ENCODE data around the gene CBFB. TPM values are rescaled to one million over a fixed set of nuclear protein-coding genes. Genes with fewer than 3 reads are reported as not detected.

Gene CBFB
- total and polyA plus RNA-seq, 2 donors, result 49.4 to 54.3 TPM

DNA sequence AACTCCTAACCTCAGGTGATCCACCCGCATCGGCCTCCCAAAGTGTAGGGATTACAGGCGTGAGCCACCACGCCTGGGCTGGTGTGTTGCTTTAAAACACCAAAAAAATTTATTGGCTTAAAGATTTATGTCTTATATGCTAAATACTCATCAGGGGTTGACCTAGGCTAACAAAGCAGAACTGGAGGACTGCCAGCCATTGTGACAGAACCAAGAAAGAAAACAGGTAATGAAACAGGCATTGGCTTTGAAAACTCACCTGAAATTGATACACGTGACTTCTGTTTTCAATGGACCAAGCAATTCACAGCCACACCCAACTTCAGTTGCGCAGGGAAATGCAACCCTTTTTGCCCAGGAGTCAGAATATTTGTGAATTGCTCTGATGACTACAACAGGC is 75.9 kb downstream of the CBFB start:
- 95% methylated on average over 6 of the region's 6 CpGs for WGBS
- Histone ChIP-seq H3K27ac (ENCODE audit: low read depth in 1 of 2, low read length in 1 of 2) (no peak overlapping the region), H3K4me1 (ENCODE audit: control insufficient read depth in 2 of 2, insufficient read depth in 2 of 2, low read length in 2 of 2) (peaks cover 0 to 6% of the 10 kb centered on the region in 2 donors), H3K27me3 (ENCODE audit: control insufficient read depth in 2 of 2, insufficient read depth in 1 of 2, low read length in 1 of 2) (no peaks in the 10 kb centered on the region), H3K9me3 (ENCODE audit: control insufficient read depth in 2 of 2, insufficient read depth in 1 of 2, low read length in 1 of 2) (no peaks in the 10 kb centered on the region), H3K36me3 (ENCODE audit: control insufficient read depth in 2 of 2, insufficient read depth in 2 of 2, low read length in 1 of 2) (peaks cover 4 to 7% of the 10 kb centered on the region in 2 donors), H3K4me3 (ENCODE audit: low read length in 2 of 2) (no peak overlapping the region)
- peak in 1 of 9 donors; percentile 10 for DNase-seq (ENCODE audit: low read depth in 6 of 9, low spot score in 9 of 9)

- WGBS, result 78% methylated on average over 2 of the region's 2 CpGs
- peaks cover 0 to 7% of the 10 kb centered on the region in 2 donors for H3K4me1 ChIP-seq (ENCODE audit: control insufficient read depth in 2 of 2, insufficient read depth in 2 of 2, low read length in 2 of 2)
- no peak overlapping the region for H3K27ac ChIP-seq (ENCODE audit: low read depth in 1 of 2, low read length in 1 of 2)
- H3K36me3 ChIP-seq (ENCODE audit: control insufficient read depth in 2 of 2, insufficient read depth in 2 of 2, low read length in 1 of 2), result peaks cover 4% of the 10 kb centered on the region in 2 donors
- no peak overlapping the region for H3K4me3 ChIP-seq (ENCODE audit: low read length in 2 of 2)
- no peaks in the 10 kb centered on the region for H3K27me3 ChIP-seq (ENCODE audit: control insufficient read depth in 2 of 2, insufficient read depth in 1 of 2, low read length in 1 of 2)
- DNase-seq (ENCODE audit: low read depth in 6 of 9, low spot score in 9 of 9), result no peak
- H3K9me3 ChIP-seq (ENCODE audit: control insufficient read depth in 2 of 2, insufficient read depth in 1 of 2, low read length in 1 of 2), result no peaks in the 10 kb centered on the region
These were observed 76.3 kb downstream of the CBFB start for GRCh38 chr16:67105246-67105645.

DNA sequence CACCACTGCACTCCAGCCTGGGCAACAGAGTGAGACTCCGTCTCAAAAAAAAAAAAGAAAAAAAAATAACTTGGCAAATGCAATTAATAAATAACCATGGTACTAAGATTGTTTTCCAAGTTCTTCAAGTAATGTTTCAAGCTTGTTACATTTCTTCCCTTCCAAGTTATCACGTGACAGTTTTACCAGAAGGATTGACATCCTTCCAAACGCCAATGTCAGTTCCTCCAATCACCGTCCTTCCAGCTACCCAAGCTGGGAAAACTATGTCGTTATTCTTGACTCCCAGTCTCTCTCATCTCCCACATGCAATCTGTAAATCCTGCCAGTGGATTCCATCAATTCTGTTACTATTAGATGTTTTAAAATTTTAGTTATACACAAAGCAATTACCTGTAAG is 76.9 kb downstream of the CBFB start:
- H3K27me3 ChIP-seq (ENCODE audit: control insufficient read depth in 2 of 2, insufficient read depth in 1 of 2, low read length in 1 of 2), result no peaks in the 10 kb centered on the region
- 90% methylated on average over 5 of the region's 5 CpGs for WGBS
- no peak for DNase-seq (ENCODE audit: low read depth in 6 of 9, low spot score in 9 of 9)
- H3K9me3 ChIP-seq (ENCODE audit: control insufficient read depth in 2 of 2, insufficient read depth in 1 of 2, low read length in 1 of 2), result no peaks in the 10 kb centered on the region
- no peak overlapping the region for H3K4me3 ChIP-seq (ENCODE audit: low read length in 2 of 2)
- H3K27ac ChIP-seq (ENCODE audit: low read depth in 1 of 2, low read length in 1 of 2), result no peak overlapping the region
- peaks cover 0 to 4% of the 10 kb centered on the region in 2 donors for H3K36me3 ChIP-seq (ENCODE audit: control insufficient read depth in 2 of 2, insufficient read depth in 2 of 2, low read length in 1 of 2)
- H3K4me1 ChIP-seq (ENCODE audit: control insufficient read depth in 2 of 2, insufficient read depth in 2 of 2, low read length in 2 of 2), result peaks cover 4 to 14% of the 10 kb centered on the region in 2 donors

- Histone ChIP-seq H3K27ac (ENCODE audit: low read depth in 1 of 2, low read length in 1 of 2) (no peak overlapping the region), H3K9me3 (ENCODE audit: control insufficient read depth in 2 of 2, insufficient read depth in 1 of 2, low read length in 1 of 2) (no peaks in the 10 kb centered on the region), H3K36me3 (ENCODE audit: control insufficient read depth in 2 of 2, insufficient read depth in 2 of 2, low read length in 1 of 2) (peaks cover 0 to 3% of the 10 kb centered on the region in 2 donors), H3K4me1 (ENCODE audit: control insufficient read depth in 2 of 2, insufficient read depth in 2 of 2, low read length in 2 of 2) (peaks cover 9 to 18% of the 10 kb centered on the region in 2 donors), H3K27me3 (ENCODE audit: control insufficient read depth in 2 of 2, insufficient read depth in 1 of 2, low read length in 1 of 2) (no peaks in the 10 kb centered on the region), H3K4me3 (ENCODE audit: low read length in 2 of 2) (no peak overlapping the region)
- WGBS, result 98% methylated on average over 6 of the region's 6 CpGs
- no peak for DNase-seq (ENCODE audit: low read depth in 6 of 9, low spot score in 9 of 9)
These were observed 79.5 kb downstream of the CBFB start for GRCh38 chr16:67108489-67108888.

DNA sequence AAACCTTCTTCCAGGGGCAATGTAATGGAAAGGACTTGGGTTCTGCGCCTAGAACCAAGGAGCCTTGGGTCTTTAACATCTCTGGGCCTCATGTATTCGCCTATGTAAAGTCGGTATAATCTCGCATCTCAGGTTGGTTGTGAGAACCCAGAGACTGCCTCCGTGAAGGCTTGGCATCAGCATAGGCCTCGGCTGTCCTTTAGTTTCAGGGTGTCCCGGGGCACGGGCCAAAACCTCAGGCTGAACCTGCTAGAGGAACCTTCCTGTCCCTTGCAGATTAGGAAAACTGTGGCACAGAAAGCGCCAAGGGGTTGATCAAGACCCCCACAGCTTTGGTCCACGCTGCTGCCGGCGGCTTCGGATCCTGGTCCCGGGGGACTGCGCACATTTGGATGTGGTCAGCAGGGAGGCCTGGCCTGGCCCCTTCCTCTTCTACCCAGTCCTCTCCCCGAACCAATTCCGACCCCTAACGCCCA is 80.0 kb downstream of the CBFB start:
- WGBS, result 92% methylated on average over 18 of the region's 18 CpGs
- no peak for DNase-seq (ENCODE audit: low read depth in 6 of 9, low spot score in 9 of 9)

DNA sequence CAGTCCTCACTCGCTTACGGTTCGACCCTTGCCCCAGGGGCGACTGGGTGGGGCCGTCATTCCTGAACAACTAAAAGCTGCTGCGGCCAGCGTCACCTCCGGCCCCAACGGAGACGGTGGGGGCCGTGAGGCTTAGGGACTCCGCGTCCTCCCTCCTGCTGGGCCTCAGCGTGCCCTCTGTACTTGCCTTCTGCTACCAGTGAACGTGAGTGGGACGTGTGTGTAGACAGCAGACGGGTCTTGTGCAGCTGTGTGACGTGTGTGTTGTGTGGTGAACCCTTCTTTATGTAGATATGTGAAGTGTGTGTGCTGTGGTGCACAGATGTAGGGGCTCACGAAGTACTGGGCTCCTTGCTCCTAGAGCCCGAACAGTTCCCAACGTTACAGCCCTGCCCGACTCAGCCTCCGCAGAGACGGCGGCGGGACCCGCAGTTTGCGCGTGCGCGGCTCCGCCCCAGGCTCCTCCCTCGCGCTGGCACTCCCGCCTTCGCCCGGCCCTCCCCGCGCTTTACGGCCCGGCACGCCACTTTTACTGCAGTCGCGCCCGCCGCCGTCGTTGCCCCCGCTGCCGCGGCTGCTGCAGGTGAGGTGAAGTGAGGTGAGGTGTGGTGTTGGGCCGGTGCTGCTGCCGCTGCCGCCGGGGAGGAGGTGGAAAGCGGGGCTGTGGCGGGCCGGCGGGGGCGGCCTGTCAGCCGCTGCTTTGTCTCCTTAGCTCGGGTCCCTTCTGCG is 80.6 kb downstream of the CBFB start, which contains the start of gene PHAF1:
Gene PHAF1 (plus strand): TSS at position 535 of the 729 bp plus-strand sequence. CDS start 235 bp downstream, outside the sequence.
- Histone ChIP-seq H3K27ac (ENCODE audit: low read depth in 1 of 2, low read length in 1 of 2) (peak within 1 kb of the TSS; percentile 71 to 85), H3K9me3 (ENCODE audit: control insufficient read depth in 2 of 2, insufficient read depth in 1 of 2, low read length in 1 of 2) (no peaks in the 10 kb centered on the region), H3K4me3 (ENCODE audit: low read length in 2 of 2) (peak within 1 kb of the TSS; percentile 79 to 91), H3K27me3 (ENCODE audit: control insufficient read depth in 2 of 2, insufficient read depth in 1 of 2, low read length in 1 of 2) (no peaks in the 10 kb centered on the region), H3K36me3 (ENCODE audit: control insufficient read depth in 2 of 2, insufficient read depth in 2 of 2, low read length in 1 of 2) (peaks cover 0 to 3% of the 10 kb centered on the region in 2 donors), H3K4me1 (ENCODE audit: control insufficient read depth in 2 of 2, insufficient read depth in 2 of 2, low read length in 2 of 2) (peaks cover 9 to 18% of the 10 kb centered on the region in 2 donors)
- peak; percentile 83 to 96 (median 92) for DNase-seq (ENCODE audit: low read depth in 6 of 9, low spot score in 9 of 9)
- WGBS, result 5% methylated on average over 63 of the region's 63 CpGs

More for the DNA sequence above, 80.0 kb downstream of the CBFB start:
- H3K4me3 ChIP-seq (ENCODE audit: low read length in 2 of 2), result peak overlapping the region; percentile 79 to 91
- H3K9me3 ChIP-seq (ENCODE audit: control insufficient read depth in 2 of 2, insufficient read depth in 1 of 2, low read length in 1 of 2), result no peaks in the 10 kb centered on the region
- H3K4me1 ChIP-seq (ENCODE audit: control insufficient read depth in 2 of 2, insufficient read depth in 2 of 2, low read length in 2 of 2), result peaks cover 9 to 18% of the 10 kb centered on the region in 2 donors
- H3K36me3 ChIP-seq (ENCODE audit: control insufficient read depth in 2 of 2, insufficient read depth in 2 of 2, low read length in 1 of 2), result peaks cover 0 to 3% of the 10 kb centered on the region in 2 donors
- peak overlapping the region in 1 of 2 donors; percentile 71 for H3K27ac ChIP-seq (ENCODE audit: low read depth in 1 of 2, low read length in 1 of 2)
- no peaks in the 10 kb centered on the region for H3K27me3 ChIP-seq (ENCODE audit: control insufficient read depth in 2 of 2, insufficient read depth in 1 of 2, low read length in 1 of 2)

- Histone ChIP-seq H3K27ac (ENCODE audit: low read depth in 1 of 2, low read length in 1 of 2) (no peak overlapping the region), H3K9me3 (ENCODE audit: control insufficient read depth in 2 of 2, insufficient read depth in 1 of 2, low read length in 1 of 2) (no peaks in the 10 kb centered on the region), H3K27me3 (ENCODE audit: control insufficient read depth in 2 of 2, insufficient read depth in 1 of 2, low read length in 1 of 2) (no peaks in the 10 kb centered on the region), H3K4me1 (ENCODE audit: control insufficient read depth in 2 of 2, insufficient read depth in 2 of 2, low read length in 2 of 2) (peaks cover 9 to 18% of the 10 kb centered on the region in 2 donors), H3K4me3 (ENCODE audit: low read length in 2 of 2) (no peak overlapping the region), H3K36me3 (ENCODE audit: control insufficient read depth in 2 of 2, insufficient read depth in 2 of 2, low read length in 1 of 2) (peaks cover 0 to 8% of the 10 kb centered on the region in 2 donors)
- no peak for DNase-seq (ENCODE audit: low read depth in 6 of 9, low spot score in 9 of 9)
- WGBS, result 81% methylated on average over 4 of the region's 4 CpGs
These were observed 83.0 kb downstream of the CBFB start for GRCh38 chr16:67111951-67112444.

DNA sequence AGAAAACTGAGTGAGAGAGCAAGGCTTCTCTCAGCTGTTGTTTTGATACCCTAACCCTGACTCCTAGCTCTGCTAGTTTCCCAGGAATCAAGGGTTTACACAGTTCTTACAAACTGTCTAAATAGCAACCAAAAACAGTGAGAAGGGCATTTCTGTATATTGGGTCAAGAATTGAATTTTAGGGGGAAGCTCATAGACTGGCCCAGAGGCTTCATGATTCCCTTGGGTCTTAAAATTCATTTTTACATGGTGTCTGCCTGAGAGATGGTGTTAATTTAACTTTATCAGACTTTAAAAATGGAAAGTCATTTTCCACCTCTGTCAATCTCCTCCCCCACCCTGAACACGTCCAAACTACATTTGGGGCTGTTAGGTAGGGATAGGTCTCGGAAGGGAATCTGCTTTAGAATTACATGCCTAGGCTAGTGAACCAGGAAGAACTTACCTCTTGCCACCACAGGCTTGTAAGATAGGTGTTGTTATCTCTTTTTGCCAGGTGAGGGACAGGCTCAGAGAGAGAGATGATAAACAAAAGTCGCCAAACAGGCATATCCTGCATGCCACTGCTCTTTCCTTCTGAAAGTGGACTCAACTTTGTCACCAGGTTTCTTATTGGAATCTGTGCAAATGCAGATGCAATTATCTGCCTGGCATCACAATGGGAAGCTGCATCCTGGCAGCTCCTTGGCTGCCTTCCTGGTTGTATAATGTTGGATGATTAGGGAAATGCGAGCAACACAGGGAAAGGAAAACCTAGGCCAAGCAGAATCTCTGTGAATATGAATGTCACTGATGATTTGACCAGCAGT is 83.8 kb downstream of the CBFB start:
- Histone ChIP-seq H3K4me1 (ENCODE audit: control insufficient read depth in 2 of 2, insufficient read depth in 2 of 2, low read length in 2 of 2) (peaks cover 9 to 18% of the 10 kb centered on the region in 2 donors), H3K27ac (ENCODE audit: low read depth in 1 of 2, low read length in 1 of 2) (no peak overlapping the region), H3K36me3 (ENCODE audit: control insufficient read depth in 2 of 2, insufficient read depth in 2 of 2, low read length in 1 of 2) (peaks cover 0 to 8% of the 10 kb centered on the region in 2 donors), H3K4me3 (ENCODE audit: low read length in 2 of 2) (no peak overlapping the region), H3K27me3 (ENCODE audit: control insufficient read depth in 2 of 2, insufficient read depth in 1 of 2, low read length in 1 of 2) (no peaks in the 10 kb centered on the region), H3K9me3 (ENCODE audit: control insufficient read depth in 2 of 2, insufficient read depth in 1 of 2, low read length in 1 of 2) (no peaks in the 10 kb centered on the region)
- no peak for DNase-seq (ENCODE audit: low read depth in 6 of 9, low spot score in 9 of 9)
- 95% methylated on average over 4 of the region's 4 CpGs for WGBS

Measured in thymus (tissue), 11 donors.